ENCODE results near the gene SLC39A1. TPM values are rescaled to one million over a fixed set of nuclear protein-coding genes. Genes with fewer than 3 reads are reported as not detected.

The SLC39A1 gene
- total RNA-seq, 1 experiment from 2014 or later: 204 TPM

DNA sequence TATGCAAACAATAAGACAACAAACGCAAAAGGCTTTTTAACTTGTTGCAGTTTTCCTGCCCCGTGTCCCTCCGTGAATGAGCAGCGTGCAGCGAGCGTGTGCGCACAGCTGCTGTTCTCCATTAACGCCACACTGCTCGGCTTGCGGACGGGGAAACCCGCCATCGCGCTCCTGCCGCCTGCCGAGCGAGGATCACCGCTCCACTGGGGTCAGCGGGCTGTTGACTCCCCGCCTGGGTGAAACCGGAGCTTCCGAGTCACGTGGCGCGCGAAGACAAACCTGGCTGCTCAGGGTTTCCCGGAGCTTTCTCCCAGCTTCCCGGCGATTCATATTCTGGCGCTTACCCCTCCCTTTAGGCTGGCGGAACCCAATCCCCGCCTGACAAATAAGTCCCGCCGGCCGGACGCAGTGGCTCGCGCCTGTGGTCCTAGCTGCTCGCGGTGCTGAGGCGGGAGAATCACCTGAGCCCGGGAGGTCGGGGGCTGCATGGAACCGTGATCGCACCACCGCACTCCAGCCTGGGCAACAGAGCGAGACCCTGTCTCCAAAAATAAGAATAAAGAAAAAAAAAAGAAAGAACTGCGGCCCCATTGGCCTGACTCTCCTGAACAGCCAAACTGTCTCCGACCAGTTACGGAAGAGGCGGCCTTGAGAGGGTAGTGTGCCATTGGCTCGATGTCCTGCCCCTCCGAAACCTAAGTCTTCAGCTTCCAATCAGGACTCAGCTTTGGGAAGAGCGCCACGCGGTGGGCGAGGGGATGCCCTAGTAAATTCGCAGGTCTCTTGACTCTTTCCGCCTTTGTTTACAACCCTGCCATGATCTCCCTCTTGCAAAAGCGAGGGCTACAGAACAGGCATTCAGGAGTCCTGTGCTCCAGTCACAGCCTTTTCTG is 4.0 kb upstream of the SLC39A1 start, which contains the start of gene CREB3L4:
Gene CREB3L4 (plus strand): TSS at position 796 of the 893 bp plus-strand sequence. CDS start 624 bp downstream, outside the sequence.
- ATAC-seq: peak; percentile 79
- H3K9me3 Mint-ChIP-seq: peaks cover 5% of the 10 kb centered on the region
- H3K36me3 Mint-ChIP-seq: peaks cover 9% of the 10 kb centered on the region
- peak within 1 kb of the TSS; percentile 98 for H3K27ac Mint-ChIP-seq
- ChIA-PET POLR2A (interaction anchor here (0.8 to 4.4 kb wide), 14 partner anchors 8 to 333 kb away, joined by 3 to 55 read pairs (median 7); partner anchors contain the start of genes CHTOP, CRTC2, DENND4B and GATAD2B), CTCF (interaction anchor here (0.6 to 2.9 kb wide), 14 partner anchors 9 to 320 kb away, joined by 3 to 28 read pairs (median 4); partner anchors contain the start of genes CRTC2, DENND4B, GATAD2B and JTB)
- peak; percentile 92 for DNase-seq (ENCODE audit: low spot score)
- no peaks in the 10 kb centered on the region for H3K27me3 Mint-ChIP-seq (ENCODE audit: low read depth)
- peak within 1 kb of the TSS; percentile 80 for H3K4me3 Mint-ChIP-seq
- H3K4me1 Mint-ChIP-seq: peaks cover 31% of the 10 kb centered on the region
- TF ChIP-seq CREB1 (CRISPR knock-in tag; IDR thresholded peaks at IDR 0.05): peak; percentile 64
- no peak for TF ChIP-seq RORB (CRISPR knock-in tag; IDR thresholded peaks at IDR 0.05)
- TF ChIP-seq, protein P1, sequence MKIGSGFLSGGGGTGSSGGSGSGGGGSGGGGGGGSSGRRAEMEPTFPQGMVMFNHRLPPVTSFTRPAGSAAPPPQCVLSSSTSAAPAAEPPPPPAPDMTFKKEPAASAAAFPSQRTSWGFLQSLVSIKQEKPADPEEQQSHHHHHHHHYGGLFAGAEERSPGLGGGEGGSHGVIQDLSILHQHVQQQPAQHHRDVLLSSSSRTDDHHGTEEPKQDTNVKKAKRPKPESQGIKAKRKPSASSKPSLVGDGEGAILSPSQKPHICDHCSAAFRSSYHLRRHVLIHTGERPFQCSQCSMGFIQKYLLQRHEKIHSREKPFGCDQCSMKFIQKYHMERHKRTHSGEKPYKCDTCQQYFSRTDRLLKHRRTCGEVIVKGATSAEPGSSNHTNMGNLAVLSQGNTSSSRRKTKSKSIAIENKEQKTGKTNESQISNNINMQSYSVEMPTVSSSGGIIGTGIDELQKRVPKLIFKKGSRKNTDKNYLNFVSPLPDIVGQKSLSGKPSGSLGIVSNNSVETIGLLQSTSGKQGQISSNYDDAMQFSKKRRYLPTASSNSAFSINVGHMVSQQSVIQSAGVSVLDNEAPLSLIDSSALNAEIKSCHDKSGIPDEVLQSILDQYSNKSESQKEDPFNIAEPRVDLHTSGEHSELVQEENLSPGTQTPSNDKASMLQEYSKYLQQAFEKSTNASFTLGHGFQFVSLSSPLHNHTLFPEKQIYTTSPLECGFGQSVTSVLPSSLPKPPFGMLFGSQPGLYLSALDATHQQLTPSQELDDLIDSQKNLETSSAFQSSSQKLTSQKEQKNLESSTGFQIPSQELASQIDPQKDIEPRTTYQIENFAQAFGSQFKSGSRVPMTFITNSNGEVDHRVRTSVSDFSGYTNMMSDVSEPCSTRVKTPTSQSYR (CRISPR knock-in tag; IDR thresholded peaks at IDR 0.05): peak; percentile 85; the same call in 1 of the 2 replicates
- TF ChIP-seq ESRRA (CRISPR knock-in tag; IDR thresholded peaks at IDR 0.05; ENCODE audit: borderline replicate concordance): no peak
- TF ChIP-seq GABPB1 (CRISPR knock-in tag; IDR thresholded peaks at IDR 0.05): peak; percentile 65
- TF ChIP-seq, protein P2, sequence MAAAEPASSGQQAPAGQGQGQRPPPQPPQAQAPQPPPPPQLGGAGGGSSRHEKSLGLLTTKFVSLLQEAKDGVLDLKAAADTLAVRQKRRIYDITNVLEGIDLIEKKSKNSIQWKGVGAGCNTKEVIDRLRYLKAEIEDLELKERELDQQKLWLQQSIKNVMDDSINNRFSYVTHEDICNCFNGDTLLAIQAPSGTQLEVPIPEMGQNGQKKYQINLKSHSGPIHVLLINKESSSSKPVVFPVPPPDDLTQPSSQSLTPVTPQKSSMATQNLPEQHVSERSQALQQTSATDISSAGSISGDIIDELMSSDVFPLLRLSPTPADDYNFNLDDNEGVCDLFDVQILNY (CRISPR knock-in tag; IDR thresholded peaks at IDR 0.05): 0 out of 2 replicates have a peak, but pooled peaks have one; percentile 27
- TF ChIP-seq GTF2I (CRISPR knock-in tag; conservative IDR thresholded peaks at IDR 0.05): peak; percentile 97
- no peak for TF ChIP-seq TEAD4 (CRISPR knock-in tag; IDR thresholded peaks at IDR 0.05)
- TF ChIP-seq TEAD1 (CRISPR knock-in tag; IDR thresholded peaks at IDR 0.05): peak; percentile 80; the same call in 1 of the 2 replicates
- 0 out of 2 replicates have a peak, but pooled peaks have one; percentile 66 for TF ChIP-seq NR3C1 (CRISPR knock-in tag; conservative IDR thresholded peaks at IDR 0.05; ENCODE audit: low read depth)
- peak; percentile 94 for TF ChIP-seq FOXK1 (CRISPR knock-in tag; IDR thresholded peaks at IDR 0.05)
- TF ChIP-seq IRF2 (CRISPR knock-in tag; IDR thresholded peaks at IDR 0.05; ENCODE audit: borderline replicate concordance, low read depth): no peak
- no peak for TF ChIP-seq NFATC4 (CRISPR knock-in tag; IDR thresholded peaks at IDR 0.05)
- TF ChIP-seq ZNF423 (CRISPR knock-in tag; IDR thresholded peaks at IDR 0.05): peak; percentile 34; the same call in 1 of the 2 replicates
- TF ChIP-seq, protein P3, sequence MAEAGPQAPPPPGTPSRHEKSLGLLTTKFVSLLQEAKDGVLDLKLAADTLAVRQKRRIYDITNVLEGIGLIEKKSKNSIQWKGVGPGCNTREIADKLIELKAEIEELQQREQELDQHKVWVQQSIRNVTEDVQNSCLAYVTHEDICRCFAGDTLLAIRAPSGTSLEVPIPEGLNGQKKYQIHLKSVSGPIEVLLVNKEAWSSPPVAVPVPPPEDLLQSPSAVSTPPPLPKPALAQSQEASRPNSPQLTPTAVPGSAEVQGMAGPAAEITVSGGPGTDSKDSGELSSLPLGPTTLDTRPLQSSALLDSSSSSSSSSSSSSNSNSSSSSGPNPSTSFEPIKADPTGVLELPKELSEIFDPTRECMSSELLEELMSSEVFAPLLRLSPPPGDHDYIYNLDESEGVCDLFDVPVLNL (CRISPR knock-in tag; IDR thresholded peaks at IDR 0.05; ENCODE audit: borderline replicate concordance, low read depth): peak; percentile 13; the same call in 1 of the 2 replicates
- TF ChIP-seq, protein P4, sequence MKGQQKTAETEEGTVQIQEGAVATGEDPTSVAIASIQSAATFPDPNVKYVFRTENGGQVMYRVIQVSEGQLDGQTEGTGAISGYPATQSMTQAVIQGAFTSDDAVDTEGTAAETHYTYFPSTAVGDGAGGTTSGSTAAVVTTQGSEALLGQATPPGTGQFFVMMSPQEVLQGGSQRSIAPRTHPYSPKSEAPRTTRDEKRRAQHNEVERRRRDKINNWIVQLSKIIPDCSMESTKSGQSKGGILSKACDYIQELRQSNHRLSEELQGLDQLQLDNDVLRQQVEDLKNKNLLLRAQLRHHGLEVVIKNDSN (CRISPR knock-in tag; IDR thresholded peaks at IDR 0.05): peak; percentile 98
- TF ChIP-seq SMAD3 (CRISPR knock-in tag; IDR thresholded peaks at IDR 0.05; ENCODE audit: borderline replicate concordance): peak; percentile 62; the same call in 1 of the 2 replicates
- no peak; the same call in 1 of the 2 replicates for TF ChIP-seq ZBTB21 (CRISPR knock-in tag; IDR thresholded peaks at IDR 0.05; ENCODE audit: borderline replicate concordance)
- TF ChIP-seq ZNF232 (CRISPR knock-in tag; IDR thresholded peaks at IDR 0.05): no peak
- no peak for TF ChIP-seq NR1H2 (CRISPR knock-in tag; IDR thresholded peaks at IDR 0.05)
- no peak for TF ChIP-seq NR2C2 (CRISPR knock-in tag; IDR thresholded peaks at IDR 0.05)
- no peak for TF ChIP-seq TCF7 (CRISPR knock-in tag; IDR thresholded peaks at IDR 0.05; ENCODE audit: low read depth)
- TF ChIP-seq, protein P5, sequence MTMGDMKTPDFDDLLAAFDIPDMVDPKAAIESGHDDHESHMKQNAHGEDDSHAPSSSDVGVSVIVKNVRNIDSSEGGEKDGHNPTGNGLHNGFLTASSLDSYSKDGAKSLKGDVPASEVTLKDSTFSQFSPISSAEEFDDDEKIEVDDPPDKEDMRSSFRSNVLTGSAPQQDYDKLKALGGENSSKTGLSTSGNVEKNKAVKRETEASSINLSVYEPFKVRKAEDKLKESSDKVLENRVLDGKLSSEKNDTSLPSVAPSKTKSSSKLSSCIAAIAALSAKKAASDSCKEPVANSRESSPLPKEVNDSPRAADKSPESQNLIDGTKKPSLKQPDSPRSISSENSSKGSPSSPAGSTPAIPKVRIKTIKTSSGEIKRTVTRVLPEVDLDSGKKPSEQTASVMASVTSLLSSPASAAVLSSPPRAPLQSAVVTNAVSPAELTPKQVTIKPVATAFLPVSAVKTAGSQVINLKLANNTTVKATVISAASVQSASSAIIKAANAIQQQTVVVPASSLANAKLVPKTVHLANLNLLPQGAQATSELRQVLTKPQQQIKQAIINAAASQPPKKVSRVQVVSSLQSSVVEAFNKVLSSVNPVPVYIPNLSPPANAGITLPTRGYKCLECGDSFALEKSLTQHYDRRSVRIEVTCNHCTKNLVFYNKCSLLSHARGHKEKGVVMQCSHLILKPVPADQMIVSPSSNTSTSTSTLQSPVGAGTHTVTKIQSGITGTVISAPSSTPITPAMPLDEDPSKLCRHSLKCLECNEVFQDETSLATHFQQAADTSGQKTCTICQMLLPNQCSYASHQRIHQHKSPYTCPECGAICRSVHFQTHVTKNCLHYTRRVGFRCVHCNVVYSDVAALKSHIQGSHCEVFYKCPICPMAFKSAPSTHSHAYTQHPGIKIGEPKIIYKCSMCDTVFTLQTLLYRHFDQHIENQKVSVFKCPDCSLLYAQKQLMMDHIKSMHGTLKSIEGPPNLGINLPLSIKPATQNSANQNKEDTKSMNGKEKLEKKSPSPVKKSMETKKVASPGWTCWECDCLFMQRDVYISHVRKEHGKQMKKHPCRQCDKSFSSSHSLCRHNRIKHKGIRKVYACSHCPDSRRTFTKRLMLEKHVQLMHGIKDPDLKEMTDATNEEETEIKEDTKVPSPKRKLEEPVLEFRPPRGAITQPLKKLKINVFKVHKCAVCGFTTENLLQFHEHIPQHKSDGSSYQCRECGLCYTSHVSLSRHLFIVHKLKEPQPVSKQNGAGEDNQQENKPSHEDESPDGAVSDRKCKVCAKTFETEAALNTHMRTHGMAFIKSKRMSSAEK (CRISPR knock-in tag; IDR thresholded peaks at IDR 0.05; ENCODE audit: borderline replicate concordance): 0 out of 2 replicates have a peak, but pooled peaks have one; percentile 69
- TF ChIP-seq ETV6 (CRISPR knock-in tag; IDR thresholded peaks at IDR 0.05): peak; percentile 90
- no peak for TF ChIP-seq EMX1 (CRISPR knock-in tag; IDR thresholded peaks at IDR 0.05)
- TF ChIP-seq ZNF121 (CRISPR knock-in tag; IDR thresholded peaks at IDR 0.05): peak; percentile 100
- no peak for TF ChIP-seq ZNF396 (CRISPR knock-in tag; IDR thresholded peaks at IDR 0.05; ENCODE audit: borderline replicate concordance)
- TF ChIP-seq CREM (CRISPR knock-in tag; IDR thresholded peaks at IDR 0.05): 0 out of 2 replicates have a peak, but pooled peaks have one; percentile 57
